Caco-2 (cell line): ENCODE measurements around the gene C1orf21. TPM values are rescaled to one million over a fixed set of nuclear protein-coding genes. Genes with fewer than 3 reads are reported as not detected.

Source experiments
- BruUV-seq: library from RNA; stranded (reverse); fragments of 400-500 nt; replicated peaks from 2 replicates; lab custom pipeline; 2021; lab: Mats Ljungman, UMichigan
- CTCF ChIA-PET: fragments of 300-600 bp; sonication (Branson Sonifier 250); formaldehyde crosslinking; loops from one replicate; lab custom pipeline; 2022; ENCODE audit warnings: antibody characterized with exemption; lab: Charles Lee
- POLR2A ChIA-PET: fragments of 300-600 bp; sonication (Branson Sonifier 250); formaldehyde crosslinking; loops from one replicate; lab custom pipeline; 2022; ENCODE audit warnings: antibody characterized with exemption; lab: Charles Lee
- DNase-seq, 2 experiments: peaks; one replicate each; pipeline versions ENCODE4 v3.0.0 to v3.0.0-alpha.2; 2020 to 2022
- H3K27me3 ChIP-seq: replicated peaks from 2 replicates; pipeline ENCODE4 v1.6.0; 2011; ENCODE audit warnings: low read length; ENCODE audit not compliant: control insufficient read depth, insufficient read depth
- H3K36me3 ChIP-seq: 2 replicates; pipeline ENCODE4 v1.5.1; 2011; ENCODE audit warnings: low read length; ENCODE audit not compliant: control insufficient read depth, insufficient read depth
- H3K4me1 ChIP-seq: fragments of 250-450 bp; sonication (Bioruptor Pico); 2 replicates; pipeline ENCODE4 v1.5.1; 2020; ENCODE audit warnings: mild to moderate bottlenecking
- H3K4me3 ChIP-seq: 2 replicates; pipeline ENCODE4 v1.5.1; 2011; ENCODE audit warnings: low read depth, mild to moderate bottlenecking, control low read depth, low read length
- H3K9me3 ChIP-seq: fragments of 250-450 bp; sonication (Bioruptor Pico); 2 replicates; pipeline ENCODE4 v1.5.1; 2020; ENCODE audit warnings: mild to moderate bottlenecking, moderate library complexity
- H3K27ac Mint-ChIP-seq: one replicate; pipeline ENCODE4 v1.8.0; 2022; ENCODE audit warnings: mixed read lengths; ENCODE audit not compliant: unreplicated experiment
- H3K27me3 Mint-ChIP-seq: one replicate; pipeline ENCODE4 v1.8.0; 2022; ENCODE audit warnings: mixed read lengths; ENCODE audit not compliant: insufficient read depth, unreplicated experiment
- H3K36me3 Mint-ChIP-seq: one replicate; pipeline ENCODE4 v1.8.0; 2022; ENCODE audit warnings: mild to moderate bottlenecking, mixed read lengths; ENCODE audit not compliant: insufficient read depth, unreplicated experiment
- H3K4me1 Mint-ChIP-seq: one replicate; pipeline ENCODE4 v1.8.0; 2022; ENCODE audit warnings: low read depth, mixed read lengths; ENCODE audit not compliant: unreplicated experiment
- H3K4me3 Mint-ChIP-seq: one replicate; pipeline ENCODE4 v1.8.0; 2022; ENCODE audit warnings: mild to moderate bottlenecking, moderate library complexity, mixed read lengths; ENCODE audit not compliant: unreplicated experiment
- H3K9me3 Mint-ChIP-seq: one replicate; pipeline ENCODE4 v1.8.0; 2022; ENCODE audit warnings: mixed read lengths; ENCODE audit not compliant: unreplicated experiment
- intact Hi-C: fragments of 100-400 bp; cut with micrococcal nuclease; formaldehyde crosslinking; loops from one replicate; pipeline ENCODE4 v1.10.0; 2022; ENCODE audit not compliant: unreplicated experiment
- total RNA-seq: library from RNA; stranded (reverse); gene quantifications from 2 replicates; pipeline ENCODE4 v1.2.3, GENCODE V29; 2022
- TF ChIP-seq, protein P1 (sequence below), 2 experiments: fragments of 200-600 bp in 1 of 2; IDR thresholded peaks; 1 replicate in 1 of 2; 2 replicates in 1 of 2; pipeline versions ENCODE4 v1.5.1 to v1.8.0; 2011 to 2022; ENCODE audit warnings: antibody characterized with exemption in 1 of 2, control low read depth in 1 of 2, inconsistent platforms in 1 of 2, low read depth in 1 of 2, low read length in 1 of 2, mild to moderate bottlenecking in 1 of 2, moderate library complexity in 1 of 2; ENCODE audit not compliant: insufficient read depth in 1 of 2, severe bottlenecking in 1 of 2, unreplicated experiment in 1 of 2

C1orf21 gene
- total RNA-seq, 1 experiment from 2014 or later, result 0.82 TPM

- H3K4me1 Mint-ChIP-seq, result no peaks in the 10 kb centered on the region
- CTCF ChIA-PET, result no interaction called here
- Histone ChIP-seq H3K9me3 (no peaks in the 10 kb centered on the region), H3K4me1 (no peaks in the 10 kb centered on the region), H3K27me3 (no peaks in the 10 kb centered on the region), H3K4me3 (no peak overlapping the region), H3K36me3 (no peaks in the 10 kb centered on the region)
- DNase-seq, result no peak
- POLR2A ChIA-PET, result no interaction called here
- no peak overlapping the region for H3K4me3 Mint-ChIP-seq
- H3K9me3 Mint-ChIP-seq, result peaks cover 2% of the 10 kb centered on the region
- TF ChIP-seq, protein P1, sequence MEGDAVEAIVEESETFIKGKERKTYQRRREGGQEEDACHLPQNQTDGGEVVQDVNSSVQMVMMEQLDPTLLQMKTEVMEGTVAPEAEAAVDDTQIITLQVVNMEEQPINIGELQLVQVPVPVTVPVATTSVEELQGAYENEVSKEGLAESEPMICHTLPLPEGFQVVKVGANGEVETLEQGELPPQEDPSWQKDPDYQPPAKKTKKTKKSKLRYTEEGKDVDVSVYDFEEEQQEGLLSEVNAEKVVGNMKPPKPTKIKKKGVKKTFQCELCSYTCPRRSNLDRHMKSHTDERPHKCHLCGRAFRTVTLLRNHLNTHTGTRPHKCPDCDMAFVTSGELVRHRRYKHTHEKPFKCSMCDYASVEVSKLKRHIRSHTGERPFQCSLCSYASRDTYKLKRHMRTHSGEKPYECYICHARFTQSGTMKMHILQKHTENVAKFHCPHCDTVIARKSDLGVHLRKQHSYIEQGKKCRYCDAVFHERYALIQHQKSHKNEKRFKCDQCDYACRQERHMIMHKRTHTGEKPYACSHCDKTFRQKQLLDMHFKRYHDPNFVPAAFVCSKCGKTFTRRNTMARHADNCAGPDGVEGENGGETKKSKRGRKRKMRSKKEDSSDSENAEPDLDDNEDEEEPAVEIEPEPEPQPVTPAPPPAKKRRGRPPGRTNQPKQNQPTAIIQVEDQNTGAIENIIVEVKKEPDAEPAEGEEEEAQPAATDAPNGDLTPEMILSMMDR (IDR thresholded peaks at IDR 0.05; ENCODE audit: insufficient read depth in 1 of 2, low read depth in 1 of 2, low read length in 1 of 2, severe bottlenecking in 1 of 2, unreplicated experiment in 1 of 2), result no peak
- H3K27me3 Mint-ChIP-seq, result no peaks in the 10 kb centered on the region
- H3K27ac Mint-ChIP-seq, result no peak overlapping the region
- intact Hi-C loops, result no loop called here
- no peaks in the 10 kb centered on the region for H3K36me3 Mint-ChIP-seq
- BruUV-seq, result no TSS peak
Observed at GRCh38 chr1:184646178-184646701, 259.4 kb downstream of the C1orf21 start.

- Histone ChIP-seq H3K27me3 (no peaks in the 10 kb centered on the region), H3K9me3 (0 out of 2 replicates have a peak, but pooled peaks cover 3% of the 10 kb centered on the region), H3K4me1 (no peaks in the 10 kb centered on the region), H3K36me3 (no peaks in the 10 kb centered on the region), H3K4me3 (no peak overlapping the region)
- H3K27ac Mint-ChIP-seq, result no peak overlapping the region
- intact Hi-C loops, result no loop called here
- ChIA-PET POLR2A (no interaction called here), CTCF (no interaction called here)
- no TSS peak for BruUV-seq
- H3K27me3 Mint-ChIP-seq, result peaks cover 3% of the 10 kb centered on the region
- peaks cover 8% of the 10 kb centered on the region for H3K9me3 Mint-ChIP-seq
- no peak for DNase-seq
- TF ChIP-seq, protein P1 (IDR thresholded peaks at IDR 0.05; ENCODE audit: insufficient read depth in 1 of 2, low read depth in 1 of 2, low read length in 1 of 2, severe bottlenecking in 1 of 2, unreplicated experiment in 1 of 2), result no peak
- no peaks in the 10 kb centered on the region for H3K4me1 Mint-ChIP-seq
- H3K4me3 Mint-ChIP-seq, result no peak overlapping the region
- no peaks in the 10 kb centered on the region for H3K36me3 Mint-ChIP-seq
Observed at GRCh38 chr1:184646824-184647223, 260.0 kb downstream of the C1orf21 start.

DNA sequence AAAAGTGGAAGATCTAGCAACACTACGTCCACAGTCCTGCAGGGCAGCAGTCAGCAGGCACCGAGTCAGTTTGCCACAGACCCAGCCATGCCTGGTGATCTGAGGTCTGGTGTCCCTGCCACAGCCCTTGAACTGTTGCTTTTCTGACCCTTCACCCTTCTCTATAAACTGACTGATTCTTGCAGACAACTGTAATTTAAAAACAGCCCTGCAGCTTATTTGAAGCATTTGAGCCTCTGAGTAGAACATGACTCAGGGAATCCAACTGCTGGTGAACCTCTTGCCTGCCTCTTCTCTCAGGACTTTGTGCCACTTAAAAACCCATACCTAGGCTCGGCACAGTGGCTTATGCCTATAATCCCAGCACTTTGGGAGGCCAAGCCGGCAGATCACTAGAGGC is 260.6 kb downstream of the C1orf21 start:
- no peak for DNase-seq
- BruUV-seq, result no TSS peak
- TF ChIP-seq, protein P1 (IDR thresholded peaks at IDR 0.05; ENCODE audit: insufficient read depth in 1 of 2, low read depth in 1 of 2, low read length in 1 of 2, severe bottlenecking in 1 of 2, unreplicated experiment in 1 of 2), result no peak
- peaks cover 10% of the 10 kb centered on the region for H3K9me3 Mint-ChIP-seq
- no peaks in the 10 kb centered on the region for H3K4me1 Mint-ChIP-seq
- Histone ChIP-seq H3K27me3 (no peaks in the 10 kb centered on the region), H3K9me3 (0 out of 2 replicates have a peak, but pooled peaks cover 3% of the 10 kb centered on the region), H3K4me3 (no peak overlapping the region), H3K36me3 (no peaks in the 10 kb centered on the region), H3K4me1 (no peaks in the 10 kb centered on the region)
- H3K27ac Mint-ChIP-seq, result no peak overlapping the region
- H3K4me3 Mint-ChIP-seq, result no peak overlapping the region
- intact Hi-C loops, result no loop called here
- H3K36me3 Mint-ChIP-seq, result no peaks in the 10 kb centered on the region
- ChIA-PET CTCF (no interaction called here), POLR2A (no interaction called here)
- peaks cover 3% of the 10 kb centered on the region for H3K27me3 Mint-ChIP-seq
